ENCODE data around the gene KLHDC8B.

The KLHDC8B gene

GRCh38 chr3:49171119-49171774 lies at the start of gene KLHDC8B:
Gene KLHDC8B, plus strand, starts transcription at chr3:49171598. Its CDS starts 1,172 bp downstream, at chr3:49172770.
- DNase-seq: peak; percentile 79 to 93 (median 85)

DNA sequence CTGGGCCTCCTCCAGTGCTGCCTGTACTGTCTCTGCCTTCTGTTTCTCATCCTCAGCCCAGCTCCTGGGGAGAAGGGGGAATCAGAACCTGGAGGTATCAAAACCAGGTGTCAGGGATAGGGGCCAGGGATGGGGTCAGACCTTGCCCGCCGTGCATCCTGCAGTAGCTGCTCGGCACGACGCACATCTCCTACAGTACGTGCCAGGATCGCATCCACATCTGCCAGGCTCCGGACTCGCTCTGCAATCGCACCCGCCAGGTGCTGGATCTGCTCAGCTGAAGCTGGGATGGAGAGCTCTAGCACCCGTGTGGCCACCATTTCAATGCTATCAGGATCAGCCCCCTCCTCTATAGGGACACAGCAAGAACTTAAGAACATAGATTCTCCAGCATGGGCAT lies 49.4 kb upstream of the KLHDC8B start:
- DNase-seq: no peak

GRCh38 chr3:49122451-49122850 lies 48.9 kb upstream of the KLHDC8B start:
- peak in 2 of 3 donors; percentile 14 to 44 for DNase-seq

GRCh38 chr3:49122886-49123545 lies 48.4 kb upstream of the KLHDC8B start:
- DNase-seq: no peak

- no peak for DNase-seq
Measured at GRCh38 chr3:49123687-49124086, 47.7 kb upstream of the KLHDC8B start.

DNA sequence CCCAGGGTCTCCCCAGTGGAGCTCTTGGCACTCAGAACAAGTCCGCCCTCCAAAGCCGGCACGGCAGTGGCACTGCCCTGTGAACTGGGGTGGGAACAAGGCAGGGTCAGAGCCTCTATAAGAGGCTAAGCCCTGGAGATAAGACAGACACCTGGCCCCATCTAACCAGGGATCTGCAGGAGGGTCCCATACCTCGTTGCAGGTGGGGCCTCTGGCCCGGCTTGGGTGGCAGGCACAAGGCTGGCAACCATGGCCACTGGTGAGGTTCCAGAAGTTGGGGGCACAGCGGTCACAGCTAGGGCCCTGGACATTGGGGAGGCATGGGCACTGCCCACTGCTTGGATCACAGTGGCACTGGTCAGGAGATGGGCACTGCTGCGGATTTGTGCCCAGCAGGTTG lies 47.2 kb upstream of the KLHDC8B start:
- no peak for DNase-seq

DNA sequence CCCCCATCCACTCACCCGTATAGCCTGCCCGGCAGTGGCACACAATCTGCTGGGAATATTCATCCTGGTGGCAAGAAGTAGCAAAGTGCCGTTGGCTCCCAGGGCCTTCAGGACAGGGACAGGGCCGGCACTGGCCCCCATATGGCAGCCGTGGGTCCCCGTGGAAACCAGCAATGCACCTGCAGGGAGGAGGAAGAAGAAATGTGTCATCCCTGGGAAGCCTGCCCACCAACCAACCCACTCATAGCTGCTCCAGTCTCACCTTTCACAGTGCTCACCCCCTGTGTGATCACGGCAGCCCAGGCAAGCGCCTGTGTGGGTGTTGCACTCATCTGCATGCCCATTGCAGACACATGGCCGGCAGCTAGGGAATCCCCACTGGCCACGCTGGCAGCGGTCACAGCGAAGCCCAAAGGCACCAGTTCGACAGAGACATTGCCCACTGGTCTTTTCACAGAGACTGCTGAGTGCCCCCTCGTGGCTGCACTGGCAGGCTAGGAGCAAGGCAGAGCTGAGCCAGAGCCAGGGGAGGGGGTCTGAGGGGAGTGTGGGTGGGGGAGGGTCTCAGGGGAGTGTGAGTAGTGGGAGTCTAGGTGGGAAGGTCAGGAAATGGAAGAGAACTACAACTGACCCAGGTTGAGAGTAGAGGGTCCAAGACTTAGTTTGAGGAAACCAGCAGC lies 46.3 kb upstream of the KLHDC8B start:
- DNase-seq: no peak

DNA sequence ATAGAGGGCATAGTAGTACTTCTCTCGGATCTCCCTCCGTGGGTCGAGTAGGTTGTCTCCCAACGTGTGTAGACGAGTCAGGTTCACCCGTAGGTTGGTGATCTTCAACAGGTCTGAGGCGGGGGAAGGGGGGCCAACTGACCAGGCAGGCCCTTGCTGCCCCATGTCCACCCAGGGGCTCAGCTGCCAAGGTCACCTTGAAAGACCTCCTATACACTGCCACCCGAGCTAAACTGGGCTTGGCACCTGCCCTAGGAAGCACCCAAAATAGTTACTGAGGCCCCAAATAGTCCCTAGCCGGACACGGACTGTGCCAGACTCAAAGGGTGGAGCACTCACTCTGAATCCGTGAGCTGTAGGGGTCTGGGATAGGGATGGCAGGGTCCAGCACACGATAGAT lies 40.4 kb upstream of the KLHDC8B start:
- DNase-seq: no peak

GRCh38 chr3:49131576-49131975 lies 39.8 kb upstream of the KLHDC8B start:
- DNase-seq: no peak

DNA sequence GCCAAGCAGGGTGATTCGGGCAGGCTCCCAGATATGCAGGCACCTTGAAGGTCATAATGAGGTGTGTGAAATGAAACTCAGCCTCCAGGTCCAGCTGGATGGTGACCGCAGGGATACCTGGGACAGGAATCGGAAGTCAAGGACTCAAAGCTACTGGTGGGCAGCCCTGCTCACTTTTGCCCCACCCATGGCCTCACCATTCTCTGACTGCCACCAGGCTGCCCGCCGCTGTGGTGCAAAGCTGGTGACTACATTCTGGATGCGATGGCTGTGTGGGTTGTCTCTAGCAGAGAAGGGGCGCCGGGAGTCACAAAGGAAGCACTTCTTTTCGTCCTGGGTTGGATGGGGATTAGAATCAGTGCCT lies 39.3 kb upstream of the KLHDC8B start:
- DNase-seq: no peak

GRCh38 chr3:49132437-49133225 lies 38.8 kb upstream of the KLHDC8B start, which contains the start of gene LAMB2:
Gene LAMB2, minus strand, starts transcription at chr3:49133050. Its CDS starts 183 bp downstream, at chr3:49132867.
- peak; percentile 28 to 40 (median 34) for DNase-seq

DNA sequence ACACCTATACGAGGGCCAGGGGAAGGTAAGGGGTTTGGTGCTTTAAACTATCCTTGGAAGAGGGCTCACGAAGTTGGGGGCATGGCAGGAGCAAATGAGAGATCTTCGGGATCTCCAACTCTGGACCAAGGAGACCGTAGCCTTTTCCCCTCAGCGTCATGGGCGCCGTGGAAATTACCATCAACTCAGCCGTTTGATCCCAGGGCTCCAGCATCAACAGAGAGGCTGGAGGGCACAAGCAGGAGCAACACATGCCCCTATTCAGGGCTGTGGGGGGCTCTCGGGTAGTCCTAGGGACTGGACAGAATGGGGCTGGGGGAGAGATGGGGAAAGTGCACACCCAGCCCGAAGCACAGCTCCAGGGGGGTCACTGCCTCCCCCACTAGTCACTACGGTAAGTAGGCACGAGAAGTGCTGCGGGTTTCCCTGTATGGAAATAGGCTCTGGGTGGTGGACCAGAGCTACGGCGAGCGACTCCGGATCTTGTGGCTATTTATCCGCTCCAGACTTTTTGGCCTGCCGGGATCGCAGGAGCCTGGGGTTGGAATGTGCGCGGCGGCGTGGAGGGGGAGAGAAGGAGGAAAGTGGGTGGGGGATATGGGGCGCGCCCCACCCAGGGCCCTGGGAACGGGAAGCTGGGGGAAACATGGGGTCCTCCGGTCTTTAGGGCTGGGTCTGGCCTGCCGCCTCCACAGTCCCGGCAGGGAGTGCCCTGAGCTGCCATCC lies 38.0 kb upstream of the KLHDC8B start:
- DNase-seq: peak; percentile 65 to 76 (median 67)

GRCh38 chr3:49134471-49135265 lies 36.7 kb upstream of the KLHDC8B start:
- DNase-seq: no peak

DNA sequence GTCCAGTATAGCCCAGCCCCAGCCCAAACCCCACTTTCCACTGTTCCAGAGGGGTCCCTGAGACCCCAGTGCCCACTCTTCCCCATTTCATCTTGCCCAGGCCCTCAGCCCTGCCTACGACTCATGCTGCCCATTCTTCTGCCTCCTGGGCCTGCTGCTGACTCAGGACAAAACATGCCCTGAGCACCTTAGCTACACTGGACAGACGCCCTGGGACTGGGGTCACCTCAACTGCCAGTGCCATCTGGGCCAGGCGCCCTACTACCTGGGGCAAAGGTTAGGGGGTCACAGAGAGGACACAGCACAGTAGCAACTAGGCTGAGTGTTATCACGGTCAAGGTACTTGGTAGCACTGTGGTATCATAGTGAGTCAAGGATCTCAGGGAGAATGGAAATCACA lies 35.9 kb upstream of the KLHDC8B start:
- DNase-seq: no peak

- no peak for DNase-seq
Measured at GRCh38 chr3:49140080-49140479, 31.3 kb upstream of the KLHDC8B start.

DNA sequence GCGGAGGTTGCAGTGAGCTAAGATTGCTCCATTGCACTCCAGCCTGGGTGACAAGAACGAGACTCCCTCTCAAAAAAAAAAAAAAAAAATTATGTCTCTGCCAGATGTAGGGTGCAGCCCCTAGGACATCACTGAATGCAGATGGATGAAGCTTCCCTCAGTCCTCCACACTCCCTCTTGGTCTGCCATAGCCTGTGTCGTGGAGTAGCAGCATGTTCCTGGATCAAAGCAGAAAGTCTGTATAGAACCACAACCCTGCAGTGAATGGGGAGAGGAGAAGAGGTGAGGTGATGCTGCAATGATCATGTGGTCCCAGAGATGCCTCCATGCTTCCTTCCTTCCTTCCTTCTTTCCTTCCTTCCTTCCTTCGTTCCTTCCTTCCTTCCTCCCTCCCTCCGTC lies 23.2 kb upstream of the KLHDC8B start:
- no peak for DNase-seq

- no peak for DNase-seq
Measured at GRCh38 chr3:49151610-49152009, 19.8 kb upstream of the KLHDC8B start.

DNA sequence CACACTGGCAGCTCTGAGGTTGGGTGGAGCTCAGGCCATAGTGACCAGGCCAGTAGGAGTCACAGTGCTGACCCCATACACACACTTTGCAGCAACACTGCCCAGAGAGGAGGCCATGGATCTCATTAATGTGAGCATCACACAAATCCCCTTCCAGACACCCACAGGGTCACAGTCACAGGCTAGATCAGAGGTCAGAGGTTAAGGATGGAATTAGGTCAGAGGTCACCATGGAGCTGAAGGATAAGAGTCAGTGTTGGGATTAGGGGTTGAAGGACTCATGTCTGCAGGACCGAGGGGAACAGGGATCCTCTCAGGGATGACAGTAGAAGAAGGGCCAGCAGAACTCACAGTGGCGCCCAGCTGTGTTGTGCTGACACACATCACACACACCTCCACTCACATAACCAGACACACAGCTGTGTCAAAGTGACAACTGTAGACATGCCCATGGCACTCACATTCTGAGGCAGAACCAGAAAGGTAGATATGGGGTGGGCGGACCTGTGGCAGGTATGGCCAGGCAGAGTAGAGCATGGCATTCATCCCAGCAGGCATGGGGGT lies 18.0 kb upstream of the KLHDC8B start:
- DNase-seq: no peak

- no peak for DNase-seq
Measured at GRCh38 chr3:49157289-49157688, 14.1 kb upstream of the KLHDC8B start.

- peak; percentile 48 to 66 (median 51) for DNase-seq
Measured at GRCh38 chr3:49158103-49158709, 13.2 kb upstream of the KLHDC8B start.

DNA sequence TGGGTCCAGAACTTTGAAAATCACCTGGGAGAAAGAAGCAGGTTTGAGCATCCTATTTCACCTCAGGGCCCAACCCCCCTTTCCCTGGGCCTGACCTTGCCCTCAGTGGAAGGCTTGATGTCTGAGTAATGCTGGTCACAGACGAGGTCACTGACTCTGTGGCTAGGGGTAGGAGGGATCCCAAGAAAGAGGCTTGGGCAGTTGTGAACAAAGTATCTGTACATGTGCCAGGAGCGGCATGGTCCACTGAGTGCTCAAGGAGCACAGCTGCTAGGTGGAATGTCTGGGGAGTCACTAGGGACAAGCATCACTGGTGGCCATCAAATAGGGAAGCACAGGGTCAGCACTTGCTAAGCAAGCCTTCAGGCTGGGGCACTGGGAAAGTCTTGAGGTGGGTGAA lies 12.6 kb upstream of the KLHDC8B start:
- no peak for DNase-seq

Data from suppressor macrophage treated with lipopolysaccharide for 1 hour (primary cell).